ENCODE results near the gene PCNX4.

PCNX4 gene

GRCh38 chr14:60204104-60204842 lies 112.5 kb downstream of the PCNX4 start:
- H3K4me1 ChIP-seq, result no peaks in the 10 kb centered on the region
- H3K27ac ChIP-seq, result no peak overlapping the region
- no peak overlapping the region for H3K4me3 ChIP-seq
- intact Hi-C loops (cut with DNase I; ENCODE audit: low total_unique reads), result no loop called here
- TF ChIP-seq CTCF (IDR thresholded peaks at IDR 0.05), result no peak
- H3K27me3 ChIP-seq, result peaks cover 0 to 3% of the 10 kb centered on the region in 2 donors
- no peak for DNase-seq
- H3K9me3 ChIP-seq, result no peaks in the 10 kb centered on the region
- peaks cover 0 to 4% (median 0%) of the 10 kb centered on the region in 3 donors for H3K36me3 ChIP-seq

GRCh38 chr14:60204843-60205774 lies 113.4 kb downstream of the PCNX4 start:
- no peaks in the 10 kb centered on the region for H3K36me3 ChIP-seq
- TF ChIP-seq CTCF (IDR thresholded peaks at IDR 0.05), result no peak
- intact Hi-C loops (cut with DNase I; ENCODE audit: low total_unique reads), result loop anchor here (5.0 kb wide), 1 partner anchor 112 kb away; no protein-coding TSS in a partner anchor
- H3K4me3 ChIP-seq, result no peak overlapping the region
- H3K4me1 ChIP-seq, result no peaks in the 10 kb centered on the region
- H3K27ac ChIP-seq, result no peak overlapping the region
- no peak for DNase-seq
- H3K27me3 ChIP-seq, result peaks cover 0 to 3% of the 10 kb centered on the region in 2 donors
- H3K9me3 ChIP-seq, result no peaks in the 10 kb centered on the region

GRCh38 chr14:60206249-60206670 lies 114.5 kb downstream of the PCNX4 start:
- DNase-seq, result no peak
- no peak overlapping the region for H3K4me3 ChIP-seq
- H3K9me3 ChIP-seq, result no peaks in the 10 kb centered on the region
- H3K36me3 ChIP-seq, result no peaks in the 10 kb centered on the region
- H3K4me1 ChIP-seq, result no peaks in the 10 kb centered on the region
- no peak overlapping the region for H3K27ac ChIP-seq
- intact Hi-C loops (cut with DNase I; ENCODE audit: low total_unique reads), result loop anchor here (5.0 kb wide), 1 partner anchor 111 kb away; no protein-coding TSS in a partner anchor
- TF ChIP-seq CTCF (IDR thresholded peaks at IDR 0.05), result no peak
- peaks cover 0 to 3% of the 10 kb centered on the region in 2 donors for H3K27me3 ChIP-seq

- no peaks in the 10 kb centered on the region for H3K36me3 ChIP-seq
- H3K4me1 ChIP-seq, result no peaks in the 10 kb centered on the region
- no peak overlapping the region for H3K27ac ChIP-seq
- H3K4me3 ChIP-seq, result no peak overlapping the region
- DNase-seq, result no peak
- TF ChIP-seq CTCF (IDR thresholded peaks at IDR 0.05), result no peak
- H3K9me3 ChIP-seq, result no peaks in the 10 kb centered on the region
- peaks cover 0 to 3% of the 10 kb centered on the region in 2 donors for H3K27me3 ChIP-seq
- intact Hi-C loops (cut with DNase I; ENCODE audit: low total_unique reads), result loop anchor here (5.0 kb wide), 1 partner anchor 110 kb away; no protein-coding TSS in a partner anchor
These were observed 115.3 kb downstream of the PCNX4 start for GRCh38 chr14:60206837-60207533.

DNA sequence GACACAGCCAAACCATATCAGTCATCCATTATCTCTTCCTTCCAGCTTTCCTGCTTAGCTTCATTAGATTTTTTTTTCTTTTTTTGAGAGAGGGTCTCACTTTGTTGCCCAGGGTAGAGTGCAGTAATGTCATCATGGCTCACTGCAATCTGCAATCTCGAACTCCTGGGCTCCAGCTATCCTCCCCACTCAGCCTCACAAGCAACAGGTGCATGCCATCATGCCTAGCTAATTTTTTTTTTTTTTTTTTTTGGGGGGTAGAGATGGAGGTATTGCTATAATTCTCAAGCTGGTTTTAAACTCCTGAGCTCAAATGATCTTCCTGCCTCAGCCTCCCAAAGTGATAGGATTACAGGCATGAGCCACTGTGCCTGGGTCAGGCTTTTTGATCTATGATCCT lies 119.0 kb downstream of the PCNX4 start:
- no peaks in the 10 kb centered on the region for H3K36me3 ChIP-seq
- no peaks in the 10 kb centered on the region for H3K9me3 ChIP-seq
- peaks cover 0 to 3% of the 10 kb centered on the region in 2 donors for H3K27me3 ChIP-seq
- DNase-seq, result no peak
- H3K4me3 ChIP-seq, result no peak overlapping the region
- H3K27ac ChIP-seq, result no peak overlapping the region
- peaks cover 0 to 11% (median 0%) of the 10 kb centered on the region in 4 donors for H3K4me1 ChIP-seq
- no peak for TF ChIP-seq CTCF (IDR thresholded peaks at IDR 0.05)
- intact Hi-C loops (cut with DNase I; ENCODE audit: low total_unique reads), result no loop called here

Data from tibial artery (tissue), 4 donors.